Stimulated activated CD4-positive, alpha-beta T cell treated with anti-CD3 and anti-CD28 coated beads, Interleukin-2, amount 100 ng/mL, for 24 hours (primary cell): ENCODE data around the gene DNAJC18.

Experiments
- DNase-seq, 2 donors: peaks; one replicate each; pipeline ENCODE4 v3.0.0-alpha.2; 2020

DNAJC18 gene

DNA sequence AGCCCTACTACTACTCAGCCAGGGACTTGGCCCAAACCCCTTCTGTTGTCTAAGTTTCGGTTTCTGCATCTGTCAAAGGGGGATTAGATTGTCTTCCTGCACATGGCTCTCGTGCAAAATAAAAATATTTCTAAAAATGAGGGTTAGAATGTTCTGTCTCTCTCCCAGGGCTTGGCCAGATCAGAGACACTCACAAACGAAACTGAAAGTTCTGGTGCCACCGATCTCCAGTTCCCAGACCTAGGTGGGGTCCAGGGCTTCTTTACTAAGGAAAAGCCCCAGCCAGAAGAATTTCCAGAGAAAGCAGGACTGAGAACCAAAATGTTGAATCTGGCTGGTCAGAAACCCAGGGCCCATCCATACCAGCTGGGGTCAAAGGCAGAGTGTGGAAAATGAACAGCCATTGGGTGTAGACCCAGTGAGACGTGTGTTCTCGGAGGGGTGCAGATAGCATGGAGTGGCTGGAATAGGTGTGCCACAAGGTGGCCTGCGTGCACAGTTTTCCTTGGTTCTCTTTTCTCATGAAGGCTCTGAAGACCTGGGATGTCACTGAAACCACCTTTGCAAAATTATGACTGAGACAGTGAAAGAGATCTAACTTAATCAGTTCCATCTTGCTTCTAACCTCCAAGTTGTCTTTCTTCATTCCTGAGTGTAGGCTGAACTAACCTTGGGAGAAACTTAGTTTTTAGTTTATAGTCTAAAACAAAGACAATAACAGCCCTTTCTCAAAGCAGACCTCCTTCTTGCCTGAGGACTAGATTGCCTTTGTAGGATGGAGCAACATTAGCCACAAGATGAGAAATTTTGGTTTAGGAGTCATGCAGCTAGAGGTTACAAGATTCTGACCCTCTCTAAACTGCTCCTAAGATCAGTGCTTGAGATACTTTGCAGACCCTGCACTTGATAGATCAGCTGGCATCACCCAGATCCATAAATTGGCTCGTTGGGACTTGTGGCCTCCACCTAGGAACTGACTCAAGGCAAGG, 54.0 kb downstream of the DNAJC18 start:
- DNase-seq, result no peak

GRCh38 chr5:139384591-139385051, 54.7 kb downstream of the DNAJC18 start:
- no peak for DNase-seq

GRCh38 chr5:139383993-139384590, 55.2 kb downstream of the DNAJC18 start:
- no peak for DNase-seq

DNA sequence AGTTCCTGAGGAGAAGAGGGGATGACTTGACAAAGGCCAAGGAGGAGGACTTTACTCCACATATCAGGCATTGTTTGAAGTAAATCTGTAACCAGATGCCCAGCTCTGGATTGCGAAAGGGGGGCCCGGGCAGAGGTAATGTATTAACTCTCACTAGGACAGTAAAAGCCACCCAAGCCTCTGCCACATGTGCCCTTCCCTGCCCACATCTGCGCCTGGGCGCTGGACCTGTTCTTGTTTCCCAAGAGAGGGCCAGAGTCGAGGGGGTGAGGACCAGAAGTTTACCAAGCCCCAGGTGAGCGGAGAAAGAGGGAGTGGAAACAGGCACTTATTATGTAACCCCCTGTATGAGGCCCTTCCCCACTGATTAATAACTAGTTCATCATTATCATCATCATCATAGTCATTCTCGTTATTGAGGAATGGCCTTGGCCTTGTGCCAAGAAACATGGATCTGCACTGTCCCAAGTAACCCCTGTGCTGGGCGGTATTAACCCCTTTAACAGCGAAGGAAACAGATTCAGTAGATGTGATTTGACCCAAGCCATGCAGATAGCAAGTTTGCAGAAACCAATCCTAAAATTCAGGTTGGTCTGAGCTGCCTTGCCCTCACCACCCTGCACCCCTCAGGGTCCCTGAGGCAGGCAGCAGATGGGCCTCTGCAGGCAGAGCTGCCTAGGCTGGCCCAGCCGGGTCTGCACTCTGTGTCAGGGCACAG, 55.9 kb downstream of the DNAJC18 start, which contains the start of gene SLC23A1:
SLC23A1 (minus strand) TSS at position 23 of the 718 bp plus-strand sequence. CDS start 44 bp downstream, outside the sequence.
- DNase-seq, result no peak

- DNase-seq, result no peak
Observed at GRCh38 chr5:139382807-139383206, 56.5 kb downstream of the DNAJC18 start.

DNA sequence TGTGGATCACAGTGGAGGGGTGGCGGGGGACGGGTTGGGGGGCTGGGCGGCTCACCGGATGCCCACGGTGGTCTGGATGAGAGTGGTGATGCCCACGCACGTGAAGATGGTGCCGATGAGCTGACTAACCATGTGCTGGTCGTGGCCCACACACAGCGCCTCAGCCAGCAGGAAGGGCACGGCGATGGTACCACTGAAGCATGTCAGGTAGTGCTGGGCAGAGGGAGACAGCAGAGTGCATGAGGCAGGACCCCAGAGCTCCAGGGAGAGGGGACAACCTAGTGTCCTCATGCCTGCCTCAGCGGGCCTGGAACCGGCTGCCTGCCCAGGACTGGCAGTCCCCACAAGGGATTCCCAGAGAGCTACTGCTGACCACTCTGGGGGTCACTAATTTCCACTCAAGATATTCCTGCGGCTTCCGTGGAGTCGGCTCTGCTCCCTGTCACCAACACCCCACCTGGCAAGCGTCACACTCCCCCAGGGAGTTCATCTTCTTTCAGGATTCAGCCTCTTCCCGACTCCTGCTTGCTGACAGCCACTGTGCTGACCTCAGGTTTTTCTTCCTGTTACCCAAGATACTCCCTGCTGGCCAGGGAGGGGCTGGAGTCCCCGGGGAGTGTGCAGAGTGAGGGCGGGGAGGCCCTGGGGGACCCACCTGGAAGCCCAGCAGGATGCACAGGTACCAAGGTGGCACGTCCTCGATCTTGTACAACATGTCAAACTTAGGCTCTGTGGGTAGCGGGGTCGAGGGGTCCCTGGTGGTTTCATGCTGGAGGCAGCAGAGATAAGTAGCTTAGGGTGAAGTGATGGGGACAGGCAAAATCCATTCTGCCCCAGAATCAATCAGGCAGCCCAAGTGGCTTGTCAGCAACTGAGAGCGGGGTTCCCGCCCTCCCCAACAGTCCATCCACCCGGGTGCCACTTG, 57.2 kb downstream of the DNAJC18 start:
- DNase-seq, result no peak

GRCh38 chr5:139379626-139380449, 59.5 kb downstream of the DNAJC18 start:
- no peak for DNase-seq

- no peak for DNase-seq
Observed at GRCh38 chr5:139378941-139379361, 60.4 kb downstream of the DNAJC18 start.

DNA sequence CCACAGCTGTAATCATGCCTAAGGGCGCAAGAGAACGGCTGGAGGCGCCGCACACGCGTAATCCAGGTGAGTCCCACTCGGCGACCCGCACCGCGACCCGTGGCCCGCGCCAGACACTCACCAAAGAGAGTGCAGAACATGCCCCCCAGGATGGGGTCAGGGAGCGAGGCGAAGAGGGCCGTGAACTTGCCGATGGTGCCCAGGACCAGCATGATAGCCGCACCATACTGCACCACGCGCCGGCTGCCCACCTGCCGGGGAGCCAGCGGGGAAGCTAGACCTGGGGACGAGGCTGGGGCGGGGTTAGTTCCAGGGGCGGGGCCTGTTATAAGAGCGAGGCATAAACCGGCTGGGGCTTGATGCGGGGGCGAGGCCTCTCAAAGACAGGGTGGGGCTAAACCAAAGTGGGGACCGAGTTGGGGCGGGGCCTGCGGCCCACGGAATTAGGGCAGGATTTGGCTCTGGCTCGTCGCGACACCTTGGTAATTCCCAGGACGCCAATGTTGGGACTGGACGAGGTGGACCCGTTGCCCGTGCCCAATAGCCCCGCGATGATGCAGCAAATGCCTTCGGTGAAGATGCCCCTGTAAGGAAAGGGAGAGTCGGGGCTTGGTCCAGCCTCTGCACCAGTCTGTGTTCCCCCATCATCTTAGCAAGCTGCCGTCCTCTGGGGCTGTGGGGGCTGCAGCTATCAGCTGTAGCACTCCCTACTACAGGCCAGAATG, 61.1 kb downstream of the DNAJC18 start:
- no peak for DNase-seq

DNA sequence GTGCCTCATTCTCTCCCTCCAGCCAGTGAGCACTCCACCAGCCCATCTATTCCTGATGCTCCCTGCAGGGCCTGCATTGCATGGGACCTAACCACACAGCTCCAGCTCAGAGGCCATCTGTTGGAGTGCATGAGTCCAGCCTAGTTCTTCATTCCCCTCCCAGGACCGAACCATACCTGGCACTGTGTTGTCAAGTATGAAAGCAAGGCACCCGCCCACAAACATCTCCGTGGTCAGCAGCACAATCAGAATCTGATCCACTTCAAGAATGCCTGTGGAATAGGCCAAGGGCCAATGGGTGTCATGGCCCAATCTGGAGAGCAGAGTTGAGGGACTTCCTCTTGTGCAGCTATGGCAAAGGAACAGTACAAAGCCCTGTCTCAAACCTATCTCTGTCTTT, 62.1 kb downstream of the DNAJC18 start:
- DNase-seq, result no peak

- DNase-seq, result no peak
Observed at GRCh38 chr5:139376364-139376763, 63.0 kb downstream of the DNAJC18 start.

- no peak for DNase-seq
Observed at GRCh38 chr5:139374909-139375308, 64.4 kb downstream of the DNAJC18 start.

DNA sequence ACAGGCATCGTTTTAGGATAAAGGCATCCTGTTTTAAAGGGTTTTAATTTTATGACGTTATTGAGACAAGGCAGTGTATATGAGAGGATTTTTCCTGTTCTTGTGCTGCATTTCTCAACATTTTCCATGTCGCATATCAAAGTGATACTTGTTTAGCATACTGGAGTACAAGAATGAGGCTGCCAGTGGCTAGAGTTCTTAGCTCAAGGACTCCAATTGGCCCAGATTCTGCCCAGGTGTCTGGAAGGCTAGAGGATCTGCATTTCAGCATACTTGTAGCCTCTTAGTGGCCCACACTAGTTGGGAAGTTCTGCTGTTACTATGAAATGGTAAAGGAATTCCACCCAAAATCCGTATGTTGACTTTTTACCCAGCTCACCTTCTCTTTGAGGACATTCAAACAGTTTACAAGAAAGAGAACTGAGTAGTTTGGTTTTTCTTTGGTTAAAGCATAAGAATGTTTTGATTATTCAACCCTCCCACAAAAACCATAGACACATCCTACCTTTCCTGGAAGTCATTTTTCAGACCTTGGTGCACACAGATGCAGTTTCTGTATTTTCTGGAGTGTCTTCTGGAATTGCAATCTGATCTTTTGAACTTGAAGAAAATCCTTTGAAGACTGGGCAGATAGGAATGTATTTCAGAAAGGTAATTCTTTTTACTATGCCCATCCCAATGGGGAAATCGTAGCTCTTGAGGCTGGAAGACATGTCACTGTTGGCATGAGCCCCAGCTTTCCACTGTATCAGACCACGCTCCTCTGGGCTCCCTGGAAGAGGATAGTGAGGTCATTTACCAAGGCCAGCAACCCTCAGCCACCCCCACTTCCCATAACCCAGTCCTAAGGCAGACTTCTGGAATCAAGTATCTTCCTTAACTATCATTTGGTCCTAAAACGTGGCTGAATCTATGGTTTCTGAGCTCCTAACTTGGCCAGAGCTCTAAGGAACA, 67.6 kb downstream of the DNAJC18 start:
- no peak for DNase-seq

- DNase-seq, result no peak
Observed at GRCh38 chr5:139369181-139369580, 70.1 kb downstream of the DNAJC18 start.

DNA sequence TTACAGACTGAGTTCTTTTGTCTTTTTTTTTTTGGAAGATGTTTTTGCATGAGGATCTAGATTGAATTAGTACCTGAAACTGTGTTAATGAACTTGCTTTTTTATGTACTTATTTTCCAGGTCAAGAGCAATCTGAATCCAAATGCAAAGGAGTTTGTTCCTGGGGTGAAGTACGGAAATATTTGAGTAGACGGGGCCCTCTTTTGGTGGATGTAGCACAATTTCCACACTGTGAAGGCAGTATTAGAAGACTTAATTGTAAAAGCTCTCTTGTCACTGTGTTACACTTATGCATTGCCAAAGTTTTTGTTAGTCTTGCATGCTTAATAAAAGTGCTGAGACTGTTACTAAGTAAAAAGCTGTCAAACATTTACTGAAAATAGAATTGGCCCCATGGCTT, 70.7 kb downstream of the DNAJC18 start:
- no peak for DNase-seq

GRCh38 chr5:139364466-139364865, 74.9 kb downstream of the DNAJC18 start:
- no peak for DNase-seq

GRCh38 chr5:139363937-139364336, 75.4 kb downstream of the DNAJC18 start:
- no peak for DNase-seq

GRCh38 chr5:139361835-139362429, 77.4 kb downstream of the DNAJC18 start:
- no peak for DNase-seq

- DNase-seq, result no peak
Observed at GRCh38 chr5:139360384-139360783, 78.9 kb downstream of the DNAJC18 start.
